ENCODE results near the gene PPM1E.

Gene PPM1E

DNA sequence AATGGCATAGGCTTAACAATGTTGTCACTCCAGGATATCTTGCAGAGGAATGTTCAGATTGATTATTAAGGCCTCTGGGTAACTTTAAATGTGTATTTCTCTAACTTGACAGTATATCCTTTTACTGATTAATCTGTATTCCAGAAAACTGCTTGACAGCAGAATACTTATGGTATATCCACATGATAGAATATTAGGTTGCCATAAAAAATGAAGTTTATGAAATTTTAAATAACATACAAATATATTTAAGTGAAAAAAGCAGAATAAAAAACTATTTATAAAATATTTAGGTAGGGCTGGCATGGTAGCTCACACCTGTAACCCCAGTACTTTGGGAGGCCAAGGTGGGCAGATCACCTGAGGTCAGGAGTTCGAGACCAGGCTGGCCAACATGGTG, 244.4 kb downstream of the PPM1E start:
- DNase-seq (ENCODE audit: low spot score), result no peak
- in situ Hi-C loops (cut with MboI; ENCODE audit: low sequenced_read_pairs, unreplicated experiment), result loop anchor here (10.0 to 25.0 kb wide), 2 partner anchors 285 to 413 kb away; no protein-coding TSS in a partner anchor
- TF ChIP-seq, protein P1, sequence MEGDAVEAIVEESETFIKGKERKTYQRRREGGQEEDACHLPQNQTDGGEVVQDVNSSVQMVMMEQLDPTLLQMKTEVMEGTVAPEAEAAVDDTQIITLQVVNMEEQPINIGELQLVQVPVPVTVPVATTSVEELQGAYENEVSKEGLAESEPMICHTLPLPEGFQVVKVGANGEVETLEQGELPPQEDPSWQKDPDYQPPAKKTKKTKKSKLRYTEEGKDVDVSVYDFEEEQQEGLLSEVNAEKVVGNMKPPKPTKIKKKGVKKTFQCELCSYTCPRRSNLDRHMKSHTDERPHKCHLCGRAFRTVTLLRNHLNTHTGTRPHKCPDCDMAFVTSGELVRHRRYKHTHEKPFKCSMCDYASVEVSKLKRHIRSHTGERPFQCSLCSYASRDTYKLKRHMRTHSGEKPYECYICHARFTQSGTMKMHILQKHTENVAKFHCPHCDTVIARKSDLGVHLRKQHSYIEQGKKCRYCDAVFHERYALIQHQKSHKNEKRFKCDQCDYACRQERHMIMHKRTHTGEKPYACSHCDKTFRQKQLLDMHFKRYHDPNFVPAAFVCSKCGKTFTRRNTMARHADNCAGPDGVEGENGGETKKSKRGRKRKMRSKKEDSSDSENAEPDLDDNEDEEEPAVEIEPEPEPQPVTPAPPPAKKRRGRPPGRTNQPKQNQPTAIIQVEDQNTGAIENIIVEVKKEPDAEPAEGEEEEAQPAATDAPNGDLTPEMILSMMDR (IDR thresholded peaks at IDR 0.05; ENCODE audit: borderline replicate concordance, control extremely low read depth, extremely low read depth, insufficient read depth, missing control alignments), result no peak

- in situ Hi-C loops (cut with MboI; ENCODE audit: low sequenced_read_pairs, unreplicated experiment), result loop anchor here (10.0 to 25.0 kb wide), 2 partner anchors 286 to 414 kb away; no protein-coding TSS in a partner anchor
- DNase-seq (ENCODE audit: low spot score), result peak; percentile 73
- TF ChIP-seq, protein P1 (IDR thresholded peaks at IDR 0.05; ENCODE audit: borderline replicate concordance, control extremely low read depth, extremely low read depth, insufficient read depth, missing control alignments), result no peak
These were observed 245.6 kb downstream of the PPM1E start for GRCh38 chr17:59001158-59001814.

DNA sequence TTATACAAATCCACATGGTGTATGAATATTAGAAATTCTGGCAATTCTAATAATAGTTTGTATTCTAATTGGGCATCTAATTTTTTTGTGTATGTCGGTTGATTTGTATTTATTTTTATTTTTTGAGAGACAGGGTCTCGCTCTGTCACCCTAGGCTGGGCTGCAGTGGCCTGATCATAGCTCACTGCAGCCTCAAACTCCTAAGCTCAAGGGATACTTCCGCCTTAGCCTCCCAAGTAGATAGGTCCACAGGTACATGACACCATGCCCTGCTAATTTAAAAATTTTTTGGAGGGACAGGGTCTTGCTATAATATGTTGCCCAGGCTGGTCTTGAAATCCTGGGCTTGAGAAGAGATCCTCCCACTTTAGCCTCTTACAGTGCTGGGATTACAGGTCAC, 246.5 kb downstream of the PPM1E start:
- in situ Hi-C loops (cut with MboI; ENCODE audit: low sequenced_read_pairs, unreplicated experiment), result loop anchor here (10.0 to 25.0 kb wide), 2 partner anchors 287 to 415 kb away; no protein-coding TSS in a partner anchor
- DNase-seq (ENCODE audit: low spot score), result no peak
- TF ChIP-seq, protein P1 (IDR thresholded peaks at IDR 0.05; ENCODE audit: borderline replicate concordance, control extremely low read depth, extremely low read depth, insufficient read depth, missing control alignments), result no peak

- TF ChIP-seq, protein P1 (IDR thresholded peaks at IDR 0.05; ENCODE audit: borderline replicate concordance, control extremely low read depth, extremely low read depth, insufficient read depth, missing control alignments), result no peak
- in situ Hi-C loops (cut with MboI; ENCODE audit: low sequenced_read_pairs, unreplicated experiment), result loop anchor here (10.0 to 25.0 kb wide), 2 partner anchors 288 to 416 kb away; no protein-coding TSS in a partner anchor
- no peak for DNase-seq (ENCODE audit: low spot score)
These were observed 247.2 kb downstream of the PPM1E start for GRCh38 chr17:59002848-59003247.

DNA sequence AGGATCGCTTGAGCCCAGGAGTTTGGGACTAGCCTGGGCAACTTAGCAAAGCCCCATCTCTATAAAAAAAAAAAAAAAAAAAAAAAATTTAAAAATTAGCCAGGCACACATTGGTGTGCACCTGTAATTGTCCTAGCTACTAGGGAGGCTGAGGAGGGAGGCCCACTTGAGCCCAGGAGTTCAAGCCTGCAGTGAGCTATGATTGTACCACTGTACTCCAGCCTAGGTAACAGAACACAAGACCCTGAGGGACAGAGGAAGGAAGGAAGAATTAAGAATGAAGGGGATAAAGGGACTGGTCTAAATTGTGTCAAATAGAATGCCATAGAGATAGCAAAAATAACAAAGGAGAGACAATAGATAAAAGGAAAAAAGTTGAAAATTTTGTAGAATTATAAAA, 248.2 kb downstream of the PPM1E start:
- TF ChIP-seq, protein P1 (IDR thresholded peaks at IDR 0.05; ENCODE audit: borderline replicate concordance, control extremely low read depth, extremely low read depth, insufficient read depth, missing control alignments), result no peak
- no peak for DNase-seq (ENCODE audit: low spot score)
- in situ Hi-C loops (cut with MboI; ENCODE audit: low sequenced_read_pairs, unreplicated experiment), result loop anchor here (10.0 to 25.0 kb wide), 2 partner anchors 289 to 417 kb away; no protein-coding TSS in a partner anchor

- peak; percentile 55 for DNase-seq (ENCODE audit: low spot score)
- in situ Hi-C loops (cut with MboI; ENCODE audit: low sequenced_read_pairs, unreplicated experiment), result loop anchor here (10.0 to 25.0 kb wide), 2 partner anchors 290 to 417 kb away; no protein-coding TSS in a partner anchor
- TF ChIP-seq, protein P1 (IDR thresholded peaks at IDR 0.05; ENCODE audit: borderline replicate concordance, control extremely low read depth, extremely low read depth, insufficient read depth, missing control alignments), result peak; percentile 73
These were observed 248.9 kb downstream of the PPM1E start for GRCh38 chr17:59004338-59005111.
